Activated CD4-positive, alpha-beta T cell treated with anti-CD3 and anti-CD28 coated beads, Interleukin-2, amount 10 ng/mL, durations not matched to agents 24 days and 14 days (primary cell): ENCODE measurements around the gene DGCR2. TPM values are rescaled to one million over a fixed set of nuclear protein-coding genes. Genes with fewer than 3 reads are reported as not detected.
"Not testable (repeated sequence)": the region's sequence is repeated elsewhere in the genome, so short reads cannot be mapped to it uniquely, and the experiment has no call there.

Experiments
- DNase-seq: peaks from one replicate; pipeline ENCODE4 v3.0.0; 2022
- H3K27ac Mint-ChIP-seq: one replicate; pipeline ENCODE4 v1.8.0; 2022; ENCODE audit warnings: mild to moderate bottlenecking, mixed read lengths
- H3K27me3 Mint-ChIP-seq: one replicate; pipeline ENCODE4 v1.8.0; 2022; ENCODE audit warnings: mixed read lengths
- H3K36me3 Mint-ChIP-seq: one replicate; pipeline ENCODE4 v1.8.0; 2022; ENCODE audit warnings: low read depth, mild to moderate bottlenecking, mixed read lengths
- H3K4me1 Mint-ChIP-seq: one replicate; pipeline ENCODE4 v1.8.0; 2021; ENCODE audit warnings: mixed read lengths
- H3K4me3 Mint-ChIP-seq: one replicate; pipeline ENCODE4 v1.8.0; 2022; ENCODE audit warnings: mild to moderate bottlenecking, moderate library complexity, mixed read lengths
- H3K9me3 Mint-ChIP-seq: one replicate; pipeline ENCODE4 v1.8.0; 2021; ENCODE audit warnings: mixed read lengths
- intact Hi-C: fragments of 100-400 bp; cut with micrococcal nuclease; formaldehyde crosslinking; loops from one replicate; pipeline ENCODE4 v1.15.1; 2023
- total RNA-seq: library from RNA; stranded (reverse); gene quantifications from 2 replicates; pipeline ENCODE4 v1.2.3, GENCODE V29; 2022

DGCR2 gene
- total RNA-seq, 1 donor from 2014 or later = 25.5 TPM

- Mint-ChIP-seq H3K27me3 (no peaks in the 10 kb centered on the region), H3K4me3 (no peak overlapping the region), H3K9me3 (no peaks in the 10 kb centered on the region), H3K4me1 (peaks cover 25% of the 10 kb centered on the region), H3K36me3 (peaks cover 11% of the 10 kb centered on the region), H3K27ac (no peak overlapping the region)
- intact Hi-C loops = no loop called here
- no peak for DNase-seq
Observed at GRCh38 chr22:19103880-19104821, 18.1 kb downstream of the DGCR2 start.

DNA sequence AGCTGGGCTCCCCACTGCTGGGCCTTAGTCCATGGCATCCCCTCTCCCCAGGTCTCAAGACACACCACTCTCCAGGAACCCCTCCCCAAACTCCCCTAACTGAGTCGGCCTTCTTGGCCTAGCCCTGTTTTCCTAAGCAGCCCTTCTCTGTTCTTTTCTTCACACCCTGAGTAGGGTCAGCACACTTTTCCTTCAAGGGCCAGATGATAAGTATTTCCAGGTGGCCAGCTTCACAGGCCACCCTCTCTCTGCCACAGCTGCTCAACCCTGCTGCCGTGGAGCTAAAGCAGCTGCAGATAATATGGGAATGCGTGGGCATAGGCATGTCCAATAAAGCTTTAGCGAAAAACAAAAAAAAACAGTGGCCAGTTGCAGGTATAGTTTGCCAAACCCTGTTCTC is 24.1 kb downstream of the DGCR2 start:
- no peak overlapping the region for H3K27ac Mint-ChIP-seq
- H3K36me3 Mint-ChIP-seq = peaks cover 11% of the 10 kb centered on the region
- H3K27me3 Mint-ChIP-seq = no peaks in the 10 kb centered on the region
- DNase-seq = no peak
- H3K4me1 Mint-ChIP-seq = no peaks in the 10 kb centered on the region
- H3K4me3 Mint-ChIP-seq = no peak overlapping the region
- intact Hi-C loops = no loop called here
- no peaks in the 10 kb centered on the region for H3K9me3 Mint-ChIP-seq

GRCh38 chr22:19097518-19097917 is 24.7 kb downstream of the DGCR2 start:
- intact Hi-C loops = no loop called here

DNA sequence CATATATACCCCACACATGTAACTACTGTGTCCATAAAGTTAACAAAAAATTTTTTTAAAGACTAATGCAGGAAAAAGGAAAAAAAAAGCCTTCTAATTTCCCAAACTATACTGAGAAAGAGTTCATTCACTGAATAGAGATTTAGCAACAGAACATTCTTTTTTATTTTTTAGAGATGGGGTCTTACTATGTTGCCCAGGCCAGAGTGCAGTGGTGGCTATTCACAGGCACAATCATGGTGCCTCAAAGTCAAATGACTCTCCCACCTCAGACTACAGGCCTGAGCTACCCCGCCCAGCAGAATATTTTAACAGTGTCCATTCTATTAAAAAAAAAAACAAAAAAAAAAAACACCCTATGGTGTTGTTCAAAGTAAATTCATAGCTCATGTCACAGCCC is 25.7 kb downstream of the DGCR2 start:
- Mint-ChIP-seq H3K9me3 (no peaks in the 10 kb centered on the region), H3K4me3 (no peak overlapping the region), H3K4me1 (no peaks in the 10 kb centered on the region), H3K27ac (no peak overlapping the region), H3K27me3 (no peaks in the 10 kb centered on the region), H3K36me3 (peaks cover 9% of the 10 kb centered on the region)
- no peak for DNase-seq
- intact Hi-C loops = no loop called here

More at GRCh38 chr22:19097518-19097917, 24.7 kb downstream of the DGCR2 start:
- peaks cover 11% of the 10 kb centered on the region for H3K36me3 Mint-ChIP-seq
- H3K4me1 Mint-ChIP-seq = no peaks in the 10 kb centered on the region
- no peak overlapping the region for H3K27ac Mint-ChIP-seq
- H3K4me3 Mint-ChIP-seq = no peak overlapping the region
- H3K9me3 Mint-ChIP-seq = no peaks in the 10 kb centered on the region
- no peak for DNase-seq
- no peaks in the 10 kb centered on the region for H3K27me3 Mint-ChIP-seq

GRCh38 chr22:19094393-19094997 is 27.7 kb downstream of the DGCR2 start:
- Mint-ChIP-seq H3K4me3 (no peak overlapping the region), H3K27ac (no peak overlapping the region), H3K9me3 (no peaks in the 10 kb centered on the region), H3K36me3 (peaks cover 7% of the 10 kb centered on the region), H3K27me3 (no peaks in the 10 kb centered on the region), H3K4me1 (no peaks in the 10 kb centered on the region)
- intact Hi-C loops = no loop called here
- DNase-seq = no peak

DNA sequence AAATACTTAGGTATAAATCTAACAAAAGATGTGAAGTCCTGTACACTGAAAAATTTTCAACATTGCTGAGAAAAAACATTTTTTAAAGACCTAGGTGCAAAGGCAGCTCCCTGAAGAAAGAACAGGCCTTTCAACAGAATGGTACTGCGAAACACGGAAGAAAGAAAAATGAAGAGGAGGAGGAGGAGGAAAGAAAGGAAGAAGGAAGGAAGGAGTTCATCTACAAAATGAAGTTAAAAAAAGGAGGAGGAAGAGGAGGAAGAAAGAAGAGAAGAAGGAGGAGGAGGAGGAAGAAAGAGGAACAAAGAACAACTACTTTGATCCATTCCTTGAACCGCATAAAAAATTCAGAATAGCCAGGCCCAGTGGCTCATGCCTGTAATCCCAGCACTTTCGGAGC is 29.5 kb downstream of the DGCR2 start:
- no peak overlapping the region for H3K4me3 Mint-ChIP-seq
- peaks cover 9% of the 10 kb centered on the region for H3K36me3 Mint-ChIP-seq
- no peaks in the 10 kb centered on the region for H3K4me1 Mint-ChIP-seq
- H3K27ac Mint-ChIP-seq = no peak overlapping the region
- no peaks in the 10 kb centered on the region for H3K27me3 Mint-ChIP-seq
- no peak for DNase-seq
- intact Hi-C loops = no loop called here
- no peaks in the 10 kb centered on the region for H3K9me3 Mint-ChIP-seq

DNA sequence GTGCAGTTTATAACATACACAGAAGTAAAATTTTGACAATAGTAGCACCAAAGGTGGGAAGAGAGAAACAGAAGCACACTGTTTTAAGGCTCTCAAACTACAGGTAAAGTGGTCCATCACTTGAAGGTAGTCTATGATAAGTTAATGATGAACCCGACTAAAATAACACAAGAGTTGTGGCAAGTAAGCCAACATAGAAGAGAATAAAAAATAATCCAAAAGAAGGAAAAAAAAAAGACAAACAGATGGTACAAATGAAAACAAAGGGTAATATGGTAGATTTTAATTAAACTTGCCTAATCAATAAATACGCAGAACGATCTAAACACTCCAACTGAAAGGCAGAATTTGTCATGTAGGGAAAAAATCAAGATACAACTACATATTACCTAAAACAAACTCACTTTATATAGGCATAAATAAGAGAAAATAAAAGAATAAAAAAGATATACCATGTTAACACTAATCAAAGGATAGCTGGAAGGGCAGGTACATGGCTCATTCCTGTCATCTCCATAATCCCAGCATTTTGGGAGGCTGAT is 31.6 kb downstream of the DGCR2 start:
- Mint-ChIP-seq H3K9me3 (no peaks in the 10 kb centered on the region), H3K27me3 (no peaks in the 10 kb centered on the region), H3K27ac (no peak overlapping the region), H3K4me1 (peaks cover 5% of the 10 kb centered on the region), H3K36me3 (peaks cover 8% of the 10 kb centered on the region), H3K4me3 (no peak overlapping the region)
- intact Hi-C loops = no loop called here
- no peak for DNase-seq

DNA sequence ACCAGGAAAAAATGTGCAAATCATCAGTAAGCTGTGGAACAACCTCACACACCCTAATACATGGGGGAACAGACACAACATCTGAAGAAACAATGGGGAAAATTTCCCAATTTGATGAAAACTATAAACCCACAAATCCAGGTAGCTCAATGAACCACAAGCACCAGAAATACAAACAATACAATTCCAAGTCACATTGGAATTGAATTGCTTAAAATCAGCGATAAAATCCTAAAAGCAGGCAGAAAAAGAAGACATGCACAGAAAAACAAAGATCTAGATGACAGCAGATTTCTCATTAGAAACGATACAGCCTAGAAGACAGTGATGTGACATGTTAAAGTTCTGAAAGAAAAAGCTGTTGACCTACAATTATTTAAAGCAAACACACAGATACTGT is 32.0 kb downstream of the DGCR2 start:
- H3K9me3 Mint-ChIP-seq = no peaks in the 10 kb centered on the region

DNA sequence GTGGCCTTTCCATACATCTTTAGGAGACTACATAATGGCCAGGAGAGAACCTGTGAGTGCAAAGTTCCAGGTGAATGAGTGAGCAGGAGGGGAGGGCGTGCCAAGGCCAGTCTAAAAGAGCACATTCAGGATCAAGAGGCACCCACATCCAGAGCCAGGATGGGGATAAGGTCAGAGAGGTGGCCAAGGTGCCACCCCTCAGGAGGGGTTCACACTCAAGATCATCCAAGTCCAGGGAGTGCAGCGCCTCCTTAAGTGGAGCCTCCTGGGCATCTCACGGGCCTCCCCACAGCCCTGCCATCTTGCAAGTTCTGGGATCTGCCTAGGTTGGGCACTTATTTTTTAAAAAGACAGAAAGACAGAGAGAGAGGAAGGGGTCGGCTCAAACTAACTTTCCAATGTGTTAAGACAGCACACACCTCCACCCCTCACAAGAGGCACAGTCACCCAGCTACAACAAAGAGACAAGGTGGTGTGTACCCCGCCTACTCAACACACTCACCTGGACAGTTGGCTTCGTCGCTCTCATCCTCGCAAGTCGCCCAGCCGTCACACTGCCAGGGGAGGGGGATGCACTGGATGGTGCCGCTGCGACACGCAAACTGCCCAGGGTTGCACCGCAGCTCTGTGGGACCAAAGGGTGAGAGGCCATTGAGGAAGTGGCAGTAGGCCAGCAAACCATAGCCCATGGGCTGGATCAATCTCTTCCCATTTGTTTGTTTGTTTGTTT is 33.2 kb downstream of the DGCR2 start:
- Mint-ChIP-seq H3K36me3 (peaks cover 11% of the 10 kb centered on the region), H3K27ac (no peak overlapping the region), H3K27me3 (no peaks in the 10 kb centered on the region), H3K4me3 (no peak overlapping the region), H3K4me1 (peaks cover 6% of the 10 kb centered on the region), H3K9me3 (no peaks in the 10 kb centered on the region)
- intact Hi-C loops = no loop called here
- no peak for DNase-seq

More for the DNA sequence above, 32.0 kb downstream of the DGCR2 start:
- peaks cover 8% of the 10 kb centered on the region for H3K36me3 Mint-ChIP-seq
- H3K4me1 Mint-ChIP-seq = peaks cover 6% of the 10 kb centered on the region
- intact Hi-C loops = no loop called here
- no peak overlapping the region for H3K27ac Mint-ChIP-seq
- no peaks in the 10 kb centered on the region for H3K27me3 Mint-ChIP-seq
- DNase-seq = no peak
- H3K4me3 Mint-ChIP-seq = no peak overlapping the region

DNA sequence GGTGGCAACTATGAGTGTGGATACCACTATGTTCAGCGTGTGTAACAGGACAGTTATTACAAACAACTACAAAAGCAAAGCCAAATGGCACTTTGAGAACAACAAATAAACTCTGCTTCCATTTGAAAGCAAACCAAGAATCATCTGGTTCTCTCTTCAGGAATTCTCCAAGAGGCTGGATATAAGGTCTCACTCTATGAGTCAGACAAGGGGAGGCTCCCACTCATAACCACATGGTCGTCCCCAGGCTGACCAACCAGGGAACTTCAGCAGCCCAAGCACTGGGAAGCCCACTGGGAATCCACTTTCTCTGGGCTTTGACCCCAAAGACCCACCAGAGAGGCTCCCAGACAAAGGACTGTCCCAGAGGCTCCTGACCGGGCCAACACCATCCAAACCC is 35.3 kb downstream of the DGCR2 start:
- Mint-ChIP-seq H3K27ac (no peak overlapping the region), H3K4me1 (peaks cover 6% of the 10 kb centered on the region), H3K36me3 (peaks cover 11% of the 10 kb centered on the region), H3K9me3 (no peaks in the 10 kb centered on the region), H3K27me3 (no peaks in the 10 kb centered on the region), H3K4me3 (no peak overlapping the region)
- no peak for DNase-seq
- intact Hi-C loops = no loop called here

DNA sequence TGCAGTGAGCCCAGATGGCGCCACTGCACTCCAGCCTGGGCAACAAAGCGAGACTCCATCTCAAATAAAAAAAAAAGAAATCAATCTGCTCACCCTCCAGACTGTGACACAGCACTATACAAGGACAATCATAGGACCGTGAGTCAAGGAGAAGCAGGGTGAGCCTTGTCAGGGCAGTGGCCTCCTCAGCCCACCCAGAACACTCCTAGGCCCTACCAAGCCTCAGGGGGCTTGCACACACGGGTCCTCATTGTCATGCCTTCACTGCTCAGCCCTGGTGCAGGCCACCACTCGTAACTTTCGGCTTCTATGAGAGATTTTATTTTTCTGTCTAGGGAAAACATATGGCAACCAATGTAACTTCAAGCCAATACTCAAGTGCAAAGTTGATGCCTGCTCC is 35.8 kb downstream of the DGCR2 start:
- Mint-ChIP-seq H3K27me3 (no peaks in the 10 kb centered on the region), H3K4me3 (no peak overlapping the region), H3K36me3 (peaks cover 11% of the 10 kb centered on the region), H3K4me1 (peaks cover 6% of the 10 kb centered on the region), H3K9me3 (no peaks in the 10 kb centered on the region), H3K27ac (peak overlapping the region; percentile 29)
- intact Hi-C loops = no loop called here
- no peak for DNase-seq

GRCh38 chr22:19085233-19085718 is 36.9 kb downstream of the DGCR2 start:
- intact Hi-C loops = no loop called here
- Mint-ChIP-seq H3K4me3 (no peak overlapping the region), H3K27ac (no peak overlapping the region)

GRCh38 chr22:19084586-19084985 is 37.6 kb downstream of the DGCR2 start:
- H3K27ac Mint-ChIP-seq, DNase-seq, H3K27me3 Mint-ChIP-seq, intact Hi-C loops, H3K9me3 Mint-ChIP-seq, H3K4me3 Mint-ChIP-seq, H3K4me1 Mint-ChIP-seq: not testable (repeated sequence)
- peaks cover 11% of the 10 kb centered on the region for H3K36me3 Mint-ChIP-seq

More at GRCh38 chr22:19085233-19085718, 36.9 kb downstream of the DGCR2 start:
- Mint-ChIP-seq H3K9me3 (no peaks in the 10 kb centered on the region), H3K36me3 (peaks cover 11% of the 10 kb centered on the region), H3K4me1 (peaks cover 6% of the 10 kb centered on the region), H3K27me3 (no peaks in the 10 kb centered on the region)
- no peak for DNase-seq
